NCI-H2029 treated with DMSO at 0.1 percent for 48 hours (cell line): ENCODE data around the gene ARHGAP6.
"Not testable (repeated sequence)": the region's sequence is repeated elsewhere in the genome, so short reads cannot be mapped to it uniquely, and the experiment has no call there.

Experiments
- DNase-seq: peaks from one replicate; lab custom pipeline; 2025; lab: John Stamatoyannopoulos, UW

Gene ARHGAP6

DNA sequence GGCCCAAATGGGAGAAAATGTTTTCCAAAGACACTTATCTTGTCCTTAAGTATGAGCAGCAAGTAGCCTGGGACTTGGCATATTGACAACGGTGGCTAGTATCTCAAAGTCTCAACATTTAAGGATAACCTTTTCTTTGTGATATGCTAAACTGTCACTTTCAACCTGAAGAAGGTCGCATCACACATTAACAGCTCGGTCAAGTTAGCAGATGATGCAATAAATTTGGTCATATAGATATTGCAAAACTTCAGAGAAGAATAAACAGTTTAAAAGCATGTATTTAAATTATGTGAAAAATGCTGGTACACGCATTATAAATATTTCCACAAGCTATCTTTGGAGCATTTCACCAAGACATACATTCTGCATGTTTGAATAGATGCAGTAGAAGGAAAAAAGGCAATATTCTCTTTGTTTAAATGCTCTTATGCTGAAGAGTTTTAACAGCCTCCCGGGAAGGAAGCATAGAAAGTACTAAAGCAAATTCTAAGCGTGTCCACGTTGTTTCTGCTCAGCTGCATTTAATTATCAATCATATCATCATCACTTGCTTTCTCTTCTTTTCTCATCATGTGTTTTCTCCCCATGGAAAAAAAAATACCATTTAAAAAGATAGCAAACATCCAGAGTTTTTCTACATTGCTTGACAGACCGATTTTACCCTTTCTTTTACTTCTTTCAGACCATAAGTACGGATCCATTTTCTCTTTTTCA is 24.2 kb downstream of the ARHGAP6 start:
- DNase-seq: no peak

DNA sequence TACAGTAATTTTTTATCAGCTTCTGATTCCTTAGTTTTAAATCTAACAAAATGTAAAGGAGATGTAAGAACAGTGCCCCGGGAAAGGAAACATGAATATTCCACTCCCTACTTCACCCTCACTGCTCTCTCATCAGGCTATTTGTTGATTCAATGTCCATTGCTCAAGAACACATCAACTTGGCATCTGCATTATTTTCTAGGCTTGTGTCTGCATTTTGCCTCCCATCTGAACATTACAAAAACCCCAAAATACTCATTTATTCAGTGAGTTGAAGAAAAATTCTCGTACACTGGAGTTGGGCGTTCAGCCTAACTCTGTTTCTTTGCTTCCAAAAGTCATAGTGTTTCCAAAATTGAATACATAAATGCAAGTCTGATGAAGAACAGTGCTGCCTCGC is 25.6 kb downstream of the ARHGAP6 start:
- no peak for DNase-seq

DNA sequence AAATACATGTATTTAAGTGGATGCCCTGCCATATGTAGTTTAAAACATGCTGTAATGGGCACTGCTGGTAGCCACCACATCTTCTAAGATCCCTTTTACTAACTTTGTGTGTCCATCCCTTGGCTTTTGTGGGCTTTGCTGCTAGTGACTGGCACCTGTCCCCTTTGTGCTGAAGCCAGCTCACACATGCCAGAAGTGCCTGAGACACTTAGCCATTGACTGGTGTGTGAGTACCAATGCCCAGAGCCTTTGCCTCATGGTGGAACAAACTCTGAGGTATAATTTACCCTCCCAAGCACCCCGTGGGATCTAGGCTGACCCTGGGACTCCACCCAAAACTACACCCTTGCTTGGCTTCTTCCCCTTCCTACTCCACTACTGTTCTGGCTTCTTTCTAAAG is 33.0 kb downstream of the ARHGAP6 start:
- no peak for DNase-seq

DNA sequence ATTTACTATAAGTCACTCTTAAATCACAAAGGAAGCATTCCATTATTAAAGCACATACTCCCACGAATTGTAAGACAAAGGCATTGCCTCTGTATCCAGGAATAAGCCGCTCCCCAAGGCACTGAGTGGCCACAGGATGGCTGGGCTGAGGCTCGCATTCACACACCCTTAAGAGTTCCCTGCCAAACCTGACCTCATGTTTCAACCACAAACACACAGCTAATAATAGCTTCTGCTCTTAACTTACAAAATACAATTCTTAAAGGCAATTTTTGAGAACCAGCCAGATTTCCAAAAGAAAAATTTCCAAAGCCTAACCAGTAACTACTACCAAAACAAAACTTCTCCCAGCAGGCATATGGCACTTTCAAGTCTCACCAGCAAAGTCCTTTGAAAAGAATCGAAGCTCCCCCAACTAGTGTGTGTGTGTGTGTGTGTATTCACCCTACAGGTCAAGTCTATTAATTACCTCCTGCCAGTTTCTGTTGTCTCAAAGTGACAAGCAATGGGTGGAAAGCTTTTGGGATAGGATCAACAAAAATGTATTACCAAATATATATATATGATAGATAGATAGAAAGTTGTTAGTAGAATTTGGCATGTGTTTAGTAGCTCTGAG is 36.0 kb downstream of the ARHGAP6 start:
- no peak for DNase-seq

DNA sequence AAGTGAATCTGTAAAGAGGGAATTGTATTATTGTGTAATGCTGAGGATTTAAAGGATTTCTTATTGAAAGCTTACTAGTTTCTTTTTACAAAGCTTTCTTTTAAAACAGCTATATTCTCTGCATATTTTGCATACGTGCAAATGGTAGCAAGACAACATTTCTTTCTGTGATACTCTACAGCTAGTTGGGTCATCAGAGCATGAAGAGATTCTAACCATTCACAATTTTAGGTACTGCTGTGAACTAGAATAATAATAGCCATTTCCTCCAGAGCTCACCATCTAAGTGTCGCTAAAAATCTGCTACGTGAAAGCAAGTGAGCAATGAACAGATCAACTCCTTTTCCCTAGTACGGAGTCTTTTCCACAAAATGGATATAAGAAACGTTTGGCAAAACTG is 37.3 kb downstream of the ARHGAP6 start:
- DNase-seq: no peak

DNA sequence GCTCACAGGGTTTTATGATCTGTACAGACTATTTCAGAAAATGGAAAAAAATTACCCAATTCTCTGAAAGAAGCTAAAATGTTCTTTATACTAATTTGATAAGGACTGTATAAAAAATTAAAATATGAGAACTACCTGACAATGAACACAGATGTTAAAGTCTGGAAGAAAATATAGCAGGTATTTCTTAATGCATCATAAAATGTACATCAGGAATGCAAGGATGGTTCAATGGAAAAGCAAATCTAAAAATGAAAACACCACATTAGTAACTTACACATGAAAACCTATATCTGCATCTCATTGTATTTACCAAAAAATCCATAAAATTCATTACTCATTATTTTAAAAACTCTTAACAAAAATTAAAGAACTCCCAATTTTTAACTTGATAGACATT is 39.4 kb downstream of the ARHGAP6 start:
- DNase-seq: no peak

DNA sequence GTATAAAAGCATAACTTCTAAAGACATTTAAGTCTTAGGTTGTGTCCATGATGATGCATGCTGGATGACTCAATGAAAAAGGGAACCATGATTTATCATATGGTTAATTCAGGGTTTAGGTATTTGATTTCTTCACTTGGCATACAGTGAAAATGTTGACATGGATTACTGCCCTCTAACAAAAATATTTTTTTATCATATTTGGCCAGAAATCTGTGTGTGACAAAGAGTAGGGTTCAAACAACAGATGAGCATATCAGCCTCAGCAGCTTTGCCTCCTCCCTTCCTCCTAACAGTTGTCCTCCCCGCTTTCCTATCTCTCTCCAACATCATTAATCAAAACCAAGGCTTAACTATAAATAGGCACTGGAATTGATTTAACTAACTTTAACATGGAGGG is 46.3 kb downstream of the ARHGAP6 start:
- no peak for DNase-seq

DNA sequence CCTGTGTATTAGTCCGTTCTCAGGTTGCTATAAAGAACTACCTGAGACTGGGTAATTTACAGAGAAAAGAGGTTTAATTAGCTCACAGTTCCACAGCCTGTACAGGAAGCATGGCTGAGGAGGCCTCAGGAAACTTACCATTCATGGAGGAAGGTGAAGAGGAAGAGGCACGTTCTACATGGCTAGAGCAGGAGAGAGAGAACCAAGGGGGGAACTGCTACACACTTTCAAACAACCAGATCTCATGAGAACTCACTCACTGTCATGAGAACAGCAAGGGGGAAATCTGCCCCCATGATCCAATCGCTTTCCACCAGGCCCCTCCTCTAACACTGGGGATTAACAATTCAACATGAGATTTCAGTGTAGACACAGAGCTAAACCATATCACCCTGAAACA is 51.5 kb downstream of the ARHGAP6 start:
- not testable (repeated sequence) for DNase-seq

DNA sequence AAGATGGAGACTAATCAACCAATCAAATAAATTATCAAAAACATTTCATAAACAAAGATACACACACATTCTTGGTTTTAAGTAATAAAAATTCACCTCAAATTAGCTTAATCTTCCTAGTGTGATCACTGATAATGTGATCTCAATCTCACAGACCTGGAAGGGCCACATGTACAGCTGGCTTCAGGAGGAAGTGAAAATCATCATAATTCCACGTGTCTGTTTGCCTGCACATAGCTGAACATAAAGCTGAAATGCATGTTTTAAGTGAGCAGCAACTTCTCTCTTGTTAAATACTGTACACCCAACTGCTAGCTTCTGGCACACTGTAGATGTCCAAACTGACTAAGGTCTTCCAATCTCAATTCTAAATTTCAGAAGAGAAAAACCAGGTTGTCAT is 53.8 kb downstream of the ARHGAP6 start:
- DNase-seq: no peak

DNA sequence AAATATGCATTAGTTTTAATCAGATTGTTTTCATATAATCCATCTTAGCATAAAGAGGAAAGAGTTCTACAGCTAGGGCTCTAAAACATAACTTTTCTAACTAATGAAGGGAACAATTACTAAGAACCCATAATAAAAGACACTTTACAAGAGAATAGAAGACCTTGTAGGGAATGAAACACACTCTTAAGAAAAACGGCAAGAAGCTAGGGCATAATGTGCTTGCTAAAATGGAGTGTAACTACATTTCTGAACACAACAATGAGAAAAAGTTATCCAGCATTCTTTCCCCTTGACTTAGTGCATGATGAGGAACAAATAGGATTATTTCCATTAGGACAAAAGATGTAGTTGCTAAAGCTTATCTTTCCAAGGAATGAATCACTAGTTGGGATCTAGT is 54.6 kb downstream of the ARHGAP6 start:
- no peak for DNase-seq

DNA sequence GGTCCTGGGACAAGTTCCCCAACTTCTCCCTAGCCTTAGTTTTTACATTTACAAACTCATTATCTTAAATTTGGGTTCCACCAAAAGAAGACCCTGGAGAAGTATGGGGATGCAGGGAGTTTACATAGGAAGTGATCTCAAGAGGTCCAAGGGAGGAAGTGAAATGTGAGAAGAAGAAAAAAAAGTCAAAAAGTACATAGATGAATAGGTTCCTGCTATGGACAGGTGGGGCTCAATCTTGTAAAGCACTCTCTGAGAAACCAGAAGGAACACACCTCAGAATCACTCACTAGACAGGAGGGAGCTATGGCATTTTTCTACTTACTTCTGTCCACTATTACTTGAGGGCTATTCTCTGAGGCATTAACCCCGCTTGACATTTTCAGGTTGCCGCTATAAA is 56.6 kb downstream of the ARHGAP6 start:
- DNase-seq: no peak

DNA sequence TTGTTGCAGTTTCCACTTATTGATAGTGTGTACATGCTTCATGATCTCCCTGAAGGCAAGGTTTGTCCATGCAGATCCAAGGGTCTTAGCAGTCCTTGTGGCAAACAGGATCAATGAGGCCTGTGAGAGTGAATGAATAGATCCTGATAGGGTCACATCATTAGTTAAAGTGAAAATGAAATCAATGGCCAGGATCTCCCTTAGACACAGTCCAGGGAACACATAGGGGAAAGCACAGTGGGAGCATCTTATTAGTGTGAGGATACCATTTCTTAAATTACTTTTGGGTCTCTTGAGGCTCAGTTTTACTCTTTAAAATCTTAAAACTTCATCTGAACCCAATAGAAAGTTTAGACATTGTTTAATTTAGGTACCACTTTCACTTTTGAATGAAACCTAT is 59.3 kb downstream of the ARHGAP6 start:
- no peak for DNase-seq

DNA sequence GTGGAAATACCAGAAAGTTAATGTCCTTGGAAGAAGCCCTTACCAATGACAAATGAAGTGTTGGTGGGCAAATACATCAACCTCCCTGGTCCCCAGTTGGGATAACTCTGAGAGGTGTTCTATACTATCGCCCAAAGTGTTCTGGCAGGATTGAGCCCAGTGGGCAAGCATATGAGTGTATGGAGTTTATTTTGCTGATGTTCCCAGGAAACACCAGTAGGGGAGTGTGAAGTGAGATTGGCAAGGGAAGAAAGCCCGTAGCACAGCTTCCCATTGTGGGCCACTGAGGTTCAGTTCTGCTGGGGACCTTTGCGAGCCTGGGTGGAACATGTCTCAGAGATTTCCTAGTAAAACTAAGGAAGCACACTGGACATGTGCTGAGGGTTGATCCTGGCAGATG is 65.1 kb downstream of the ARHGAP6 start:
- DNase-seq: no peak

DNA sequence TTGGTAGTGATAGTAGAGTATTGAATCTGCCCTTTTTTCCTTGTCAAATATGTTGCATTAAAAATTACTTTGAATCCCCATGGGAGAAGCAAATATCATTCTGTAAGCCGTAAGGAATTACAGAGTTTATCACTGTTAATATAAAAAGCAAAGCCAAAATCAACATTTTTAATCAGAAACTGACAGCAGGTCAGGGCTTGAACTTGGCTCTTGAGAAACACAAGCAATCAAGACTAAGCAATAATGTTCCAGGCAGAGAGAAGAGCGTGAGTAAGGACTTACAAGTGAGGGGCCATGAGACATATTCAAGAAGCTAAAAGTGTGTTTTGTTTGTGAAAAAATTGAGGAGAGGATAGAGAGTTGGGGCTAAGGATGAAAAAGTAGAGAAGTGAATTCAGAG is 68.2 kb downstream of the ARHGAP6 start:
- no peak for DNase-seq

DNA sequence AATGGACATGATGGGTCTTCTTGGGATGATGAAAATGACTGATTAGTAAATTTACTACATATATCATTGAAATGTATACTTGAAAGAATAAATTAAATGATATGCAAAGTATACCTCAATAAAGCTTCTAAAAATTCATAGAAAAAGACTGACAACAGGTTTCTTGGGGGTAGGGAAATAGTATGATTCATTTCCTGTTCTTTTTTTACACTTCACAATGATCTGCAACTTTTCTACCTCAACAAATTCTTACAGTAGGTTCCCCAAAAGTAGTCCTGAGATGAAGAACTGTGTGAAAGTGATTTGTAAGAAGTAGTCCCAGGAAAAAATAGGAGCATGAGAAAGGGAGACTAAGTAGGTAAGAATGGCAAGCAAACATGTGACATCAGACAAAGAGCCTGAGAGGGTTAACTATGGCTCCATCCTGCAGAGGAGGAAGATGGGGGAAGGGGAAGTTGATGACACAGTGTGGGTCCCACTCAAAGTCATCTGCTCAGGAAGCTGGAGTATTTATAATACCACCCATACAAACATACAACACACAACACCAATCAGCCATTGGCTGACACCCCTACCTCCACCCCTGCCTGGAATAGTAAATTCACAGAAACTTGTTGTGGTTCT is 73.9 kb downstream of the ARHGAP6 start:
- DNase-seq: no peak

DNA sequence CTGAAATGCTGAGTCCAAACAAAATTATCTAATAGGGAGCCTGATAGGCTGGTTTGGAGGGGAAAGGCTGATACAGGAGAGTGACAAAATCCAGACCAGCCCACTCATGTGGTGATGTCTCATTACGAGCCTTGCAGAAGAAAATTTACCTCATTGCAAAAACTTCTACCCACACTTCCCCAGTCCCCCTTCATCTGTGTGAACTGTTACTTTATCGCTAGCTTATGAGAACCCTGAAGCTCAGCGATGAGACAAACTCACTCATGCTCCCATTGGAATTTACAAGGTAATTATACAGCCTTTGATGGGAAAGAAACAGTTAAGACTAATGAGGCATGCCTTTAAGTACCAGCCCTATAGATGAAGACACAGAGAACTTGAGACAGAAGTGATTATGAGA is 76.1 kb downstream of the ARHGAP6 start:
- no peak for DNase-seq

DNA sequence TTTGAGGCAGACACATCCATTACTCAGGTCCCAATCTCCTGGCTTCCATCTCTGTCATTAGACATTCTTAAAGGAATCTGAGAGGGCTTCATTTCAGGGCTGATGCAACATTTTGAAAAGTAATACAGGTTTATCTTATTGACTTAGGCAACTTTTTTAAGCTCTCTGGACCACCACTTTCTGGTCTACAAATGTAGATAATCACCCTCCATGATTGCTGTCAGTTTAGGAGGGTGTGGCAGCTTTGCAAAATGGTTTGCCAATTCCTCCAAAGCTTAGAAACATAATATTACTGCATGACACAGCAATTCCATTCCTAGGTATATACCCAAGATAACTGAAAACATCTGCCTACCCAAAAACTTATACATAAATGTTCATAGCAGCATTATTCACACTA is 77.6 kb downstream of the ARHGAP6 start:
- no peak for DNase-seq

DNA sequence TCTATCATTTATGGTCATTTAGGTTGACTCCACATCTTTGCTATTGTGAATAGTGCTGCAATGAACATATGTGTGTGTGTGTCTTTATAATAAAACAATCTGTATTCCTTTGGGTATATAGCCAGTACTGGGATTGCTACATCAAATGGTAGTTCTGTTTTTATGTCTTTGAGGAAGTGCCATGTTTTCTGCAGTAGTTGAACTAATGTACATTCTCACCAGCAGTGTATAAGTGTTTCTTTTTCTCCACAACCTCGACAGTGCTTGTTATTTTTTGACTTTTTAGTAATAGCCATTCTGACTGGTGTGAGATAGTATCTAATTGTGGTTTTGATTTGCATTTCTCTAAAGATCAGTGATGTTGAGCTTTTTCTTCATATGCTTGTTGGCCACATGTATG is 80.5 kb downstream of the ARHGAP6 start:
- no peak for DNase-seq

DNA sequence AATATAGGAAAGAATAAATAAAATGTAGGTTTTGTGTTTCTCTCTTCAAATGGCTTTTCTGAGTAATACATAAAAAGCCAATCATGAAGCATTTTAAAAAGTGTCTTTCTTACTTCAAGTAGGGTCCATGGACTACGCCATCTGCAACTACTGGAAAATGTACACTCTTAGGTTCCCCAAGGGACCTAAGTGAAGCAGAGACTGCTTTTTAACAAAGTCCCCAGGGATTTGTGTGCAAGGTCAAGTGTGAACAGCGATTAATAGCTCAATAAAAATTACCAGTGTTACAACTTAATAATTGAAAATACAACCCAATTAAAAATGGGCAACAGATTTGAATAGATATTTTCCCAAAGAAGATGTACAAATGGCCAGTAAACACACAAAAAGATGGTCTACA is 84.9 kb downstream of the ARHGAP6 start:
- DNase-seq: no peak

DNA sequence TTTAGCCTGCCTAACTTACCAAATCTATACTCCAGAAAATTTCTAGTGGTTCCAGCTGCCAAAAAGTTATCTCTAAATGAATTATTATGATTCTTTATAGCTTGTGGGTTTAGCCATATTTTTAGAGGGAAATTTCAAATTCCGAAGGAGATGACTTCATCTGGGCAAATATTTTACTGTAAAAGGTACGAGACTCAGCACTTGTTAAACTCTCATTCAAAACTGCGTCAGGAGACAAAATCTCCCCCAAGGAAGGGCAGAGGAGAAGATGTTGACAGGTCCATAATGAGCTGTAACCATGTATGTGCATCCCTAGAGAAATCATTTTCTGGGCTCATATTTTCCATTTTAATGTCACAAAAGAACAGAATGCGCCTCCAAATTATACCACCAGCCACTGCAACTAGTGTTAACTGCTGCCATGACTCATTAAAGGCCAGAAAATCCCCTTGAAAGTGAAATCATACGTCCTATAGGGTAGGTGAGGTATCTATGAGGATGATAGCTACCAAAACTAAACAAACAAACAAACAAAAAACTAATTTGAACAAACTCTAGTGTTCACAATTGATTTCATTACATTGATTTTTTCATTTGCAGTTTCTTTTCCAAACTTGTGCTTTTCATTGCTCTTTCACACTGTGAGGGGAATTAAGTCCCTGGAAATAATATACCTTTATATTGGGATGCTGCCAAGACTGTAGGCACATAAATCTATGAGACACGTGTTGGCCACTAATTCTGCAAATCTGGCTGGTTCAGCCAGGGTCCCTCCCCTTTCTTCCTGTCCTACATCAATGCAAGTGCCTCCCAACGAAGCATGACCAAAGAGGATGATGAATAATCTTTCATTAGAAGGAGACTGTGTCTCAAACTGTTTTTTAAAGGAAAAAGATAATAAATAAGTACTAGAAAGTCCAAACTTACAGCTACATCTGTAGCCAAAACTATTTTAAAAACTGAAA is 85.8 kb downstream of the ARHGAP6 start:
- no peak for DNase-seq

DNA sequence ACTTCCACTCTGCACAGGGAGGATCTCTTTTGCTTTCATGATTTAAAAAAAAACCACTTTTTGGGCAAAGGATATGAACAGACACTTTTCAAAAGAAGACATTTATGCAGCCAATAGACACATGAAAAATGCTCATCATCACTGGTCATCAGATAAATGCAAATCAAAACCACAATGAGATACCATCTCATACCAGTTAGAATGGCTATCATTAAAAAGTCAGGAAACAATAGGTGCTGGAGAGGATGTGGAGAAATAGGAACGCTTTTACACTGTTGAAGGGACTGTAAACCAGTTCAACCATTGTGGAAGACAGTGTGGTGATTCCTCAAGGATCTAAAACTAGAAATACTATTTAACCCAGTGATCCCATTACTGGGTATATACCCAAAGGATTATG is 87.4 kb downstream of the ARHGAP6 start:
- not testable (repeated sequence) for DNase-seq

DNA sequence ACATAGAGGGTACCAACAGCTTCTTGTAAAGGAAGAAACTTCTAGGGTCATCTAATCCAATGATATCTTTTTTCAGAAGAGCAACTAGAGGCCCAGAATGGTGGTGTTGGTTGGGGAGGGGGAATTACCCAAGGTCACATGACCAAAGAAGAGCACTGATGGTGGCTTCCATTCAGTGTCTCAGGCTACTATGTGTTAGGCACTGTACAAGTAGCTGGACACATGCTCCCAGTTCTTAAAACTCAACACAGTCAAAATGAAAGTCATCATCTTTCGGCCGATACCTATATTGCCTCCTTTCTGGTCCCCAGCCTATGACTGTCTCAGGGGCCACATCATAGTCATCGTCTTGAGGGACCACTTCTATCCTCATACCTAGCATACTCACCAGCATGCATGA is 88.1 kb downstream of the ARHGAP6 start:
- DNase-seq: no peak

DNA sequence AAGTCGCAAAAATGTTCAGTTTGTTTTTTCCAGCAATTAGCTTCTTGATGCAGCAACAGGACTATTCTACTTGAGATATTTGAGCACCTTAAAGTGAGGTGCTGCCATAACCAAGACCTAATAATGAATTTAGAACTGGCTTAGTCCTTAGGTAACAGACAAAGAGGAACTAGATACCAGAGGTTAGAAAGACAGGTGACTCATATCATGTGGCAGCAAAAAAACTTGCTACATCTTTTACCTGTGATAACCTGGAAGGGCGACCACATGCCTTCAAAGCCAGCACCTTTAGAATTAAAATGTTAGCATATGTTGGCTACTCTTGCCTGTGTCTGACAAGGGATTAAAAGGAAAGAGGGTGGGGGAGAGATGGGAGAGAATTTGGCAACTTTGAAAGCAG is 90.4 kb downstream of the ARHGAP6 start:
- DNase-seq: no peak
